ENCODE measurements around the gene LPAR5.
"Not testable (repeated sequence)": the region's sequence is repeated elsewhere in the genome, so short reads cannot be mapped to it uniquely, and the experiment has no call there.

The LPAR5 gene

DNA sequence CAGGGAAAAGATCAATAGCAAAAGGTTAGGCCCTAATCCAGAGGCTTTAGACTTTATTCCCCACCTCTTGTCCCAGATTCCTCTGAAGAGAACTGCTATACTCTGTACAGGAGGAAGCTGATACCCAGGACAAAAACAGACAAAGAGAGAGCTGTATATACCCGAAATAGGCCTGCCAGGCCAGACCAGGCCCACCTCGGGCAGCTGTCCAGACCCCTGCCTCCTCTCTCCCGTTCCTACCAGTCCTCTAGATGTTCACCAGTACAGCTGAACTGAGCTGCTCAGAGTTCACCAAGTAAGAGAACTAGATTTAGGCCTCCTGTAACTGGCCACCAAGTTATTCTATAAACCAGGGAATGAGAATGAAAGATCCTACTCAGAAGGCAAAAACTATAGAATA lies 33.2 kb downstream of the LPAR5 start:
- peaks cover 82% of the 10 kb centered on the region for H3K36me3 ChIP-seq
- DNase-seq: no peak
- TF ChIP-seq, protein P1, sequence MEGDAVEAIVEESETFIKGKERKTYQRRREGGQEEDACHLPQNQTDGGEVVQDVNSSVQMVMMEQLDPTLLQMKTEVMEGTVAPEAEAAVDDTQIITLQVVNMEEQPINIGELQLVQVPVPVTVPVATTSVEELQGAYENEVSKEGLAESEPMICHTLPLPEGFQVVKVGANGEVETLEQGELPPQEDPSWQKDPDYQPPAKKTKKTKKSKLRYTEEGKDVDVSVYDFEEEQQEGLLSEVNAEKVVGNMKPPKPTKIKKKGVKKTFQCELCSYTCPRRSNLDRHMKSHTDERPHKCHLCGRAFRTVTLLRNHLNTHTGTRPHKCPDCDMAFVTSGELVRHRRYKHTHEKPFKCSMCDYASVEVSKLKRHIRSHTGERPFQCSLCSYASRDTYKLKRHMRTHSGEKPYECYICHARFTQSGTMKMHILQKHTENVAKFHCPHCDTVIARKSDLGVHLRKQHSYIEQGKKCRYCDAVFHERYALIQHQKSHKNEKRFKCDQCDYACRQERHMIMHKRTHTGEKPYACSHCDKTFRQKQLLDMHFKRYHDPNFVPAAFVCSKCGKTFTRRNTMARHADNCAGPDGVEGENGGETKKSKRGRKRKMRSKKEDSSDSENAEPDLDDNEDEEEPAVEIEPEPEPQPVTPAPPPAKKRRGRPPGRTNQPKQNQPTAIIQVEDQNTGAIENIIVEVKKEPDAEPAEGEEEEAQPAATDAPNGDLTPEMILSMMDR (IDR thresholded peaks at IDR 0.05; ENCODE audit: low read depth, low read length): no peak
- H3K4me1 ChIP-seq: peaks cover 11% of the 10 kb centered on the region
- no peaks in the 10 kb centered on the region for H3K9me3 ChIP-seq
- no peaks in the 10 kb centered on the region for H3K27me3 ChIP-seq
- H3K4me3 ChIP-seq (ENCODE audit: low read depth, low read length): no peak overlapping the region

- not testable (repeated sequence) for H3K4me1 ChIP-seq; DNase-seq; H3K27me3 ChIP-seq; H3K4me3 ChIP-seq (ENCODE audit: low read depth, low read length); H3K9me3 ChIP-seq
- H3K36me3 ChIP-seq: peaks cover 97% of the 10 kb centered on the region
These were observed 40.1 kb downstream of the LPAR5 start for GRCh38 chr12:6595673-6596072.

GRCh38 chr12:6592087-6592486 lies 43.7 kb downstream of the LPAR5 start:
- no peak overlapping the region for H3K4me3 ChIP-seq (ENCODE audit: low read depth, low read length)
- TF ChIP-seq, protein P1 (IDR thresholded peaks at IDR 0.05; ENCODE audit: low read depth, low read length): no peak
- no peaks in the 10 kb centered on the region for H3K4me1 ChIP-seq
- no peaks in the 10 kb centered on the region for H3K27me3 ChIP-seq
- peaks cover 97% of the 10 kb centered on the region for H3K36me3 ChIP-seq
- no peak for DNase-seq
- no peaks in the 10 kb centered on the region for H3K9me3 ChIP-seq

DNA sequence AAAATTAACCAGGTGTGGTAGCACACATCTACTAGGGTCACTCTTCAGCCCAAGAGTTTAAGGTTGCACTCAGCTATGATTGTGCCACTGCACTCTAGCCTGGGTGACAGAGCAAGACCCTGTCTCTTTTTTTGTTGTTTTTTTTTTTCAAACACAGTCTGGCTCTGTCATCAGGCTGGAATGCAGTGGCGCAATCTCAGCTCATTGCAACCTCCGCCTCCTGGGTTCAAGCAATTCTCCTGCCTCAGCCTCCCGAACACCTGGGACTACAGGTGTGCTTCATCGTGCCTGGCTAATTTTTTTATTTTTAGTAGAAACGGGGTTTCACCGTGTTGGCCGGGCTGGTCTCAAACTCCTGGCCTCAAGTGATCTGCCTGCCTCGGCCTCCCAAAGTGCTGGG lies 49.2 kb downstream of the LPAR5 start:
- peaks cover 98% of the 10 kb centered on the region for H3K36me3 ChIP-seq
- DNase-seq; H3K4me1 ChIP-seq; H3K9me3 ChIP-seq; H3K4me3 ChIP-seq (ENCODE audit: low read depth, low read length); H3K27me3 ChIP-seq: not testable (repeated sequence)

DNA sequence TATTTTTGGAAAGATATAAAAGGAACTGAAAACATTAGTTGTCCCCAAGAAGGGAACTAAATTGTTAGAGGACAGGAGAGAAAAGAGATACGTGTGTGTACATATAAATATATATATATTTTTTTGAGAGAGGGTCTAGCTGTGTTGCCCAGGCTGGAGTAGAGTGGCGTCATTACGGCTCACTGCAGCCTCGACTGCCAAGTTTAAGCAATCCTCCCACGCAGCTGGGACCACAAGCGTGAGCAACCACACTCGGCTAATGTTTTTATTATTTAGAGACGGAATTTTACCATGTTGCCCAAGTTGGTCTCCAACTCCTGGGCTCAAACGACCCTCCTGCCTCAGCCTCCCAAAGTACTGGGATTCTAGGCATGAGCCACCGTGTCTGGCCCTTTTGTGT lies 51.5 kb downstream of the LPAR5 start:
- Histone ChIP-seq H3K4me1 (no peaks in the 10 kb centered on the region), H3K36me3 (peaks cover 99% of the 10 kb centered on the region)
- no peak for DNase-seq

GRCh38 chr12:6582959-6583358 lies 52.8 kb downstream of the LPAR5 start:
- TF ChIP-seq, protein P1 (IDR thresholded peaks at IDR 0.05; ENCODE audit: low read depth, low read length): no peak
- Histone ChIP-seq H3K36me3 (peaks cover 99% of the 10 kb centered on the region), H3K9me3 (no peaks in the 10 kb centered on the region)

More for the DNA sequence above, 51.5 kb downstream of the LPAR5 start:
- TF ChIP-seq, protein P1 (IDR thresholded peaks at IDR 0.05; ENCODE audit: low read depth, low read length): no peak
- no peak overlapping the region for H3K4me3 ChIP-seq (ENCODE audit: low read depth, low read length)
- H3K9me3 ChIP-seq: no peaks in the 10 kb centered on the region
- no peaks in the 10 kb centered on the region for H3K27me3 ChIP-seq

DNA sequence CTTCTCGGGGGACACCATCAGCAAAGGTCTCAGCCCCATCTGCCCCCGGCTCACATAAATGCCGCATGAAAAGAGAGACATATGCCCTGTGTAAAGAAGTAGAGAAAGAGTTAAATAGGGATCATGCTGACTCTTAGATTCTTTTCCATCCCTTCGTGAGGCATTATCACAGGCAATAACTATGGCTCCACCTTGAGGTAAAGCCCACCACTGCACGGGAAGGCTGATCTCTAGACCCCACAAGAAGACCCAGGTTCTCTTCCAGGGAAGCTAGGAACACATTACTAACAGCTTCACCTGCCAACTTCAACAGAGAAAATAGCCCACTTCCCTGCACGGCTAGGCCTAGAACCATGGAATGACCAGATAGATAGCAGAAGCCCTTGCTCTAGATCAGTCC lies 53.6 kb downstream of the LPAR5 start:
- Histone ChIP-seq H3K4me3 (ENCODE audit: low read depth, low read length) (no peak overlapping the region), H3K9me3 (no peaks in the 10 kb centered on the region), H3K27me3 (no peaks in the 10 kb centered on the region), H3K36me3 (peaks cover 99% of the 10 kb centered on the region), H3K4me1 (no peaks in the 10 kb centered on the region)
- peak; percentile 35 for DNase-seq
- TF ChIP-seq, protein P1 (IDR thresholded peaks at IDR 0.05; ENCODE audit: low read depth, low read length): peak; percentile 55

More at GRCh38 chr12:6582959-6583358, 52.8 kb downstream of the LPAR5 start:
- no peaks in the 10 kb centered on the region for H3K4me1 ChIP-seq
- no peak for DNase-seq
- no peak overlapping the region for H3K4me3 ChIP-seq (ENCODE audit: low read depth, low read length)
- H3K27me3 ChIP-seq: no peaks in the 10 kb centered on the region
